SHP77 (cell line): ENCODE data around the gene COL18A1.
"Not testable (repeated sequence)": the region's sequence is repeated elsewhere in the genome, so short reads cannot be mapped to it uniquely, and the experiment has no call there.

ENCODE experiments used
- DNase-seq, 2 experiments: peaks; one replicate each; lab custom pipeline; 2025; lab: John Stamatoyannopoulos, UW

COL18A1 gene

DNA sequence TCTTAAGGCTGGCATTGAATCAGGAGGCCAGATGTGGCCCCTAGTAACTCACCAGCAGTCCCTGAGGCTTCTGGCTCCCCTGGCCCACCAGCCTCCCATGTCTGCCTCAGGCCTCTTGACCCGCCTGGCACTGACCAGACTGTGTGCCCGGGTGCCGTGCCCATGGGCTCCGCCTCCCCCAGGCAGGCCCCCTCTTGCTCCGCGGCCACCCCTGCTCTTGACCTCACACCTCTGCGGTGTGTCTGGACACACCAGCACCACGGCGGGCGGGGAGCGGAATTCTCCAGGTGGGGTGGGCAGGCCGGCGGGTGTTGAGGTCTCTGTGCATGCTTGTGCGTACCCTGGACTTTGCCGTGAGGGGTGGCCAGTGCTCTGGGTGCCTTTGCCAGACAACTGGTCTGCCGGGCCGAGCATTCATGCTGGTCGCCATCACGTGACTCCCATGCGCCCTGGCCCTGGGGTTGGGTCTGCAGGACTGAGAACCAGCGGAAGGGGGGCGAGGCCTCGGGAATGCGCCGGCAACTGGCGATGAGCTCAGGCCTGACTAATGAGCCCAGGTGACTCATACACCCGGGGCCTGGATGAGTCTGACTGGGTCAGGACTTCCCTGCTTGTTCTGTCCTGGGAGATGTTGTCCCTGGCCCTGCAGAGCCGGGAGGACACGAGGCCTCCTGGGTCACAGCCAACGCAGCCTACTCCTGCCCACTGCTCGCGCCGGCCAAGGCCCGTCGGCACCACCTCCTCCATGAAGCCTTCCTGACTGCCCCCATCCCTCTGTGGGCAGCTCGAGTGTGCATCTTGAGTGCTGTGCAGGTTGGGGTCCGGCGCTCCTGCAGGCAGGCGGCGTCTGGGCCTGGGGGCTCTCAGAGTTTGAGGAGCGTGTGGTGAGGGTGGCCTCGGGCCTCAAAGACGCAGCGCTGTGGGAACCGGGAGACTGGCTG lies 22.6 kb downstream of the COL18A1 start:
- no peak for DNase-seq

DNA sequence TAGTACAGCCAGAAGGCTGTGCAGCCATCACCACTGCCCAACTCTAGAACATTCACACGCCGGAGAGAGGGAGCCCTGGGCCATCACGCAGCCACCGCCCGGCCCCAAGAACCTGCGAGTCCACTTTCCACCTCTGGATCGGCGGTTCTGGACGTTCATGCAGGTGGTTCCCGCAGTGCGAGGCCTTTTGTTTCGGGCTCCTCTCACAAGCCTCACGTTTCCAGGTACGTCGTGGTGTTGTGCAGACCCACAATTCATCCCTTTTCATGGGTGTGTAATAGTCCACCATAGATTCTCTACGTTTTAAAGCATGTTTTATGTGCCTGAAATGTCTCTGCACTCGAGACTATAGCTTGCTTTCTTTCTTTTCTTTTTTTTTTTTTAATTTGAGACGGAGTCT lies 23.6 kb downstream of the COL18A1 start:
- no peak for DNase-seq

DNA sequence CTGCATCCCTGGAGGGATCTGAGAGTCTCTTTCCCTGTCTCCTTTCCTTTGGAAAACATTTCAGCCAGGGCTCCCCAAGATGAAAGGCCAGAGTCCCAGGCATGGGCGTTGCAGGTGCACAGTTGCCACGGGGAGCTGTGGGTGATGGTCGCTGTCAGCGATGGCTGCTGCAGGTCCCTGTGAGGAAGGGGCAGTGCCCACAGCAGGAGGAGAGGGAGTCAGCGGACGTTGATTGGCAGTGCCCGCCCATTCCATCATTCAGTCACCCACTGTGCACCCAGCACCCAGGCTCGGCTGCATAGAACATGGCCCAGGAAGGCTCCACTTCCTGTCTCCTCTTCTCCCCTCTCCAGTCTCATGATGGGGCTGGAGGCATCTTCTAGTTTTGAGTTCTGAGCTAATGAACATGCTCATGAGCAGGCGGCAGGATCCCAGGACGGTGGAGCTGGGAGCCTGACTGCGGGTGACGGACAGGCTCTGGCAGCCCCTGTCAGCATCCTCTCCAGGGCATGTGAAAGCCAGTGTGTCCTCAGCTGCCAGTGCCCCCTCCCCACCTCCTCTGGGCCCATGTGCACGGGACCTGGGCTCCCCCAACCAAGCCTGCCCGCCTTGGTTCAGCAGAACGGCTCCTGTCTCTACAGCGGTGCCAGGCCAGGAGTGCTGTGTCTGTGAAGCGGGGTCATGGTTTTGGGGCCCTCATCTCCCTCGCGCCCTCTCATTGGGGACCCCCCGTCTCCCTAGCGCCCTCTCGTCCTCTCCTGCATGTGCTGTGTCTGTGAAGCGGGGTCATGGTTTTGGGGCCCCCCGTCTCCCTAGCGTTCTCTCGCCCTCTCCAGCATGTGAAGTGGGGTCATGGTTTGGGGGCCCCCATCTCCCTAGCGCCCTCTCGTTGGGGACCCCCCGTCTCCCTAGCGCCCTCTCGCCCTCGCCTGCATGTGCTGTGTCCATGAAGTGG lies 24.5 kb downstream of the COL18A1 start:
- no peak for DNase-seq

DNA sequence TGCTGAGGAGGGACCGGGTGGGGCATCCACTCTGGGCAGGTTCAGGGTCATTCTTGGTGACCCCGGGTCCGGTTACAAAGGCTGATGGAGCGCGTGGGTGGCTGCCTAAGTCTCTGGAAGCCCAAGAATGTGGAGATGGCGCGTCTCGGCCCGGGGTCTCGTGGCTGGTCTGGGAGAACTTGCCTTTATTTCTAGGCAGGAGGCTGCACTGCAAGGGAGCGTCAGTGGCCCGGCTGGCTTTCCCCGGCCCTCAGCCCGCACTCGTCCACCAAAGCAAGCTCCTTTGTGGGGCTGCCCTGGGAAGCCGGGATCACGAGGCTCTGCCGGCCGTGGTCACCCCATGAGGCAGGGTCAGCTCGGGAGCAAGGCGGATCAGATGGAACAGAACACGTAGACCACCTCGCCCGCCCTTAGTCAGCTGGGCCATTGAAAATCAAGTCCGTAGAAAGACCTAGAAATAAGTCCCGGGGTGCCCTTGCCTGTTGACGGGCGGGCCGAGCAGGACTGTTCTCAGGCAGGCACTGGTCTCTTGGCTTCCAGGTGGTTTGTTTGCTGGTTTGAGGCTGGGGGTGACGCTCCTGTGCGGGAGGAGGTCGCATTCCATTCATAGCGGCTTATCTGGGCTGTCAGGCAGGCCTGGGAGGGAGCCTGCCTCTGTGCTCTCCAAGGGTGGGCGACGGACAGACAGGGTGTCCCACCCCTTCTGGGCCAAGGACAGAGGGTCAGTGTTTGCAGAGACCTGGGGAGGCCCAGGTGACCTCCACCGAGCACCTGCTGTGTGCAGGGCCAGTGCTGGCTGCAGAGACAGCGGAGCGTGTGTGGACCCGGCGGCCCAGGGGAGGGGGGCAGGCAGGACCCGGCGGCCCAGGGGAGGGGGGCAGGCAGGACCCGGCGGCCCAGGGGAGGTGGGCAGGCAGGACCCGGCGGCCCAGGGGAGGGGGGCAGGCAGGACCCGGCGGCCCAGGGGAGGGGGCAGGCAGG lies 25.8 kb downstream of the COL18A1 start:
- DNase-seq: no peak

DNA sequence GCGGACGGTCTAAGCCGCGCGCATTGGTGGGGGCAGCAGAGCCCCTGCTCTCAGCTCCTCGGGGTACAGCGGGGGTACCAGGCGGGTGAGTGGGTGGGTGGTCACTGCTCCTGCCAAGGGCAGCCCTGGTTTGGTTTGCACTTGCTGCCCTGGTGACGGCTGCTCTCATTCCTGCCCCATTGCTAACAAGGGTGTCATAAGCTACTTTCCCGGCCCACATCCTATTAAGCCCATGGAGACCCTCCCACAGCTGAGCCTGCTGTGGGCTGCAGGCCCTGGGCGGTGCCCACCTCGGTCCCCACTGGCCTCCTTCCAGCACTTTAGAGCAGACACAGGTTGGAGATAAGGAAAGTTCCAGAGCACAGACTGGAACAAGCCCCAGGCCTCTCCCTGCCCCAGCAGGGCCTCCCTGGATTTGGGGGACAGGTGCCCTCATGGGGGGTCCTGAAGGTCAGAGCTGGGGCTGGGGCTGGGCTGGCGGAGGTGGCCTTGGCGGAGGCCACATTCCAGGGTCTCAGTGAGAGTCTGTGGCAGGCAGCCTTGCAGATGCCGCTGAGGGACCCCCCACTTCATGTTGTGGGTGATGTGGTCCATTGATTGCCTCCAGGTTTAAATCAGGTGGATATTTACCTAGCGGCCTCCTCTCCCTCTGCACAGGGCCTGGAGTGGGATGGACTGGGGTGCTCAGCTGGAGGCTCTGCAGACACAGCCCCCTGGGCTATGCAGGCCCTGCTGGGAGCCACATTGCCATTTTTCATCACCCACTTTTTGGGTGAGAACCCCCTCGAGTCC lies 27.0 kb downstream of the COL18A1 start:
- DNase-seq: no peak

DNA sequence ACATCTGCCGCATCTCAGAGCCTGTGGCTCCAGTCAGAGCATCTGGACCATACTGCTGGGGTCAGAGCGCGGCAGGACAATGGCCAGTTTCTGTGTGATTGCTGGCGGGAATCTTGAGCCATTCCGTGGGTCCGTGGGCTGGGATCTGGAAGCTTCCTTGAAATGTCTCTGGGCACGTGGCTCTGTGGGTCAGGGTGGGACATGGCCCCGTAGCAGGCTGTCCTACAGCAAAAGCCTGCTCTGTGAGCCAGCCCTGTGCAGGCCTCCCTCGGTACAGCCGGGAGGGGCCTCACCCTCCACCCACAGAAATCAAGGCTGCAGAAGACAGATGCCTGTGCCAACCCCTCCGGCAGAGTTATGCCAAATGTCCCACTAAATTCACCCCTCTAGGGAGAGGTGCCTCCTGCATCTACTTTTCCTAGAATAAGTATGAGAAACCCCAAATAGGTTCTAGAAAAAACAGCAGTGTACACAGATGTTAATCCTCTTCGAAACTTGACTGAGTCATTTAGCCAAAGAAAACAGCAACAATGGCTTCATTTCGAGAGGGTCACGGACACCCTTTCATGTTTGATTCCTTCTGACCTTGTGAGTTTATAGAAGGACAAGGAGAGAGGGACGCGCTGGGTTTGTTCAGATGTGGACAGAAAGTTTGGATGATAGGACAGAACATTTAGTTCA lies 27.8 kb downstream of the COL18A1 start:
- DNase-seq: no peak

DNA sequence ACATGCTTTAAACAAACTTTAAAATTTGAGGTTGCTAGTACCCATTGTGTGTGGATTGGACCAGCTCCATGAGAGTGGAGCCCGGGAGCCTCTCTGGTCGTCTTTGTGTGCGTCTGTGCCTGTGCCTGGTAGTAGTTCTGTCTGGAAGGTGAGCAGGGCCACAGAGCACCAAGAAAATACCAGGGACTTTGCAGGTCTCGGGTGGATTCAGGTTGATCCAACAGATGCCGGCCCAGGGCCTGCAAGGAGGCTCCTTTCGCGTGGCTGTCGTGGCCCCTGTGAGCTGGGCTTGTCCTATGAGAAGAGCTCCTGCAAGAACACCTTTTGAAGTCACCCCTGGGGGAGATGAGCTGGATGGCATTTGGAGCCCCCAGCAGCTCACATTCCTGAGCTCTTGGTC lies 28.3 kb downstream of the COL18A1 start:
- no peak for DNase-seq

DNA sequence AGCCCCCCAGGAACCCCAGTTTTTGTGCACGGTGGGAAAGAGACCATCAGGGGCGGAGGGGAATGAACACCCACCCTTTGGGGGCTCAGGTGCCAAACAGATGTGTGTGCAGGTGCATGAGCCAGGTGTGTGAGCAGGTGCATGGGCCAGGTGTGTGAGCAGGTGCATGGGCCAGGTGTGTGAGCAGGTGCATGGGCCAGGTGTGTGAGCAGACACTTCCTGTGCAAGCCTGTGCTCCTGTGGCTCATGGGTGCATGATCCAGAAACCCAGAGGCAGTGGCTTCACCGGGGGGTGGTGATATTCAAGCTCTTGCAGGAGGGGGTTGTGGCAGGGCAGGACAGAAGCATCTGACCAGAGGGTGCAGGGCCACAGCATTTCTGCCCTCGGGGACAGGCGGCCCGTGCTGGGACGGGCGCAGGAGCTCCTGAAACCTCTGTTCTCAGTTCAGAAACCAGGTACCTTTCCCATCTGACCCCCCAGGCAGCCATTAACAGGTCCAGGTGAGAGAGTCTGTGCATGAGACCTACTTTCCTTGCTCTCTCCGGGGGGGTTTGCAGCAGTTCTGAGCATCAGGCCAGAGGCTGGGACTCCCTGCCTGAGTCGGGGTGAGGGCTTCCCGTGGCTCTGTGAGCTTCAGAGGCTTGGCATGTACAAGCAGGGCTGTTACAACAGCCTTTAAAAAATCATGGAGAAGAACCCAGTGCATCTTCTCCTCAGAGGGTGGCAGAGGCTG lies 29.1 kb downstream of the COL18A1 start:
- DNase-seq: no peak

DNA sequence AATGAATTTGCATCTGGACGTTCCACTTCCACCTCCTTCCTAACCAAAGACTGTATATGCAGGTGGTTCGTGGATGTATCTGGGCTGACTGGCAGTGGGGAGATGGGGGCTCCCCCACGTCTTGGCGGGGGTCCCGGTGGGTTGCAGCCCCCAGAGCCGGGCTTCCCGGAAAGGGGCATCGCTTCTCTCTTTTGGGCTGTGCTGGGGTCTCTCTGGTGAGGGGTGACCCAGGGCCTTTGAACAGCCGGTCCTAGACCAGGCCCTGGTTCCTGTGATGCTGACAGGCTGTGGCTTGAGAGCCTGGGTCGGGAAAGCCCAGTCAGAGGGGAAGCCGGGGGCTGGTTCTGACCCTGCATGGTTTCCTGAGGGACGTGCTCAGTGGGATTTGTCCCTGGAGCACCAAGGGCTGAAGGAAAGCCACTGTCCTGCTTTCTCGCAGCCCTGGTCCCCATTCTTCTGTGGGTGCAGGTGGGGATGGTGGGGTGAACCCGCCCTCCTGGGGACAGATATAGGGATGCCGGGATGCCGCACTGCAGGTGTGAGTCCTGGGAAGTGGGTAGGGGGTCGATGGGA lies 29.8 kb downstream of the COL18A1 start:
- DNase-seq: no peak

DNA sequence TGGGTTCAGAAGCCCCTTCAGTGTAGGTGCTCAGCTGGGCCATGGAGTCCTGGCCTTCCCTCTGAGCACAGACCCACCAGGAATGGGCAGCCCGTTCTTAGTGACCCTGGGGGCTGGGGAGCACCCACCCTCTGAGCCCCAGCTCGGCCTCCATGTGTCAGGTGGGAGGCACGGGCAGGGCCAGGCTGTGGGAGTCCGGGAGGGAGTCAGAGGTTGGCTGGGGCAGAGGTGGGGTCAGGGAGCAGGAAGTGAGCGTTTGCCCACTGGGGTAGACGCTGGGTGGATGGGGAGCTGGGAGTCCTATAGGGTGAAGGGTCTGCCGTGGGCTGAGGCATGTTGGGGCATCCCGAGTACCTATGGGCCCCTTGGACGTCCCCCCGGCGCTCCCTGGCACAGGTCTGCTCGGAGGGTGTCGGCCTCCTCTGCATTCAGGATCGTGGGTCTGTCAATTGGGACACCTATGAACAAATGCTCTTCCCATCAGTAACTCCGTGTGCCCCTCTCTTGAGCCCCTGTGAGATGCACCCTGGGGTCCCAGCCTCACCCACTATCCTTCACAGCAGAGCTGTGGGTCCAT lies 30.5 kb downstream of the COL18A1 start:
- no peak for DNase-seq

DNA sequence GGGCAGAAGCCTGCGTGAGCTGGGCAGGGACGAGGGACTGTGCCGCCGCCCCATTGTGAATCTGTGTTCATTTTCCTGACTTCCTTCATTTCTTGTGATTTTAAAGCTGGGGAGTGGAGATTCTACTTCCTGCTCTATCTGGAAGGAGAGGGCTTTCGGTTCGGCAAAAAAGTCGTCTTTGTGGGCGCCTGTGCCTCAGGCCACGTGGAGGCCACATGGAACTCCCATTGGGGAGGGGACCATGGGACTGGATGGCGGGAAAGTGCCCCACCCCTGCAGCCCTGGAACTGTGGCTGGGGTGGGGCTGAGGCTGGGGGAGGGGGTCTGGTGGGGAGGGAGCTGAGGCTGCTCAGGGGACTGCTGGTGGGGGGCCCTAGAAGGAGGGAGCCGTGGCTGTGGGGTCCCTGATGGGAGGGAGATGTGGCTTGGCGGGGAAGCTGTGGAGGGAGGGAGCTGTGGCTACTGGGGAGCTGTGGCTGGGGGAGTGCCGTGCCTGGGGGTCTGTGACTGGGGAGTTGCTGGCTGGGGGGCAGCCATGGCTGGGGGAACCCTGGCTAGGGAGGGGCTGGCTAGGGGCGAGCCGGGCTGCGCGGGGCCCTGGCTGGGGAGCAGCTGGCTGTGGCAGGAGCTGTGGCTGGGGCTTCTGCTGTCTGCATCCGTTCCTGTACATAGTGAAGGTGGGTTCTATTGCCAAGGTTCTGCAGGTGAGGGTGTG lies 31.5 kb downstream of the COL18A1 start:
- no peak for DNase-seq

DNA sequence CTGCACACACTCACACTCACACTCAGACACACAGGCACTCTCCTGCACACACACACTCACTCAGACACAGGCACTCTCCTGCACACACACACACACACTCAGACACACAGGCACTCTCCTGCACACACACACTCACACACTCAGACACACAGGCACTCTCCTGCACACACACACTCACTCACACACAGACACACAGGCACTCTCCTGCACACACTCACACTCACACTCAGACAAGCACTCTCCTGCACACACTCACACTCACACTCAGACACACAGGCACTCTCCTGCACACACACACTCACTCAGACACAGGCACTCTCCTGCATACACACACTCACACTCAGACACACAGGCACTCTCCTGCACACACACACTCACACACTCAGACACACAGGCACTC lies 32.9 kb downstream of the COL18A1 start:
- DNase-seq: not testable (repeated sequence)

DNA sequence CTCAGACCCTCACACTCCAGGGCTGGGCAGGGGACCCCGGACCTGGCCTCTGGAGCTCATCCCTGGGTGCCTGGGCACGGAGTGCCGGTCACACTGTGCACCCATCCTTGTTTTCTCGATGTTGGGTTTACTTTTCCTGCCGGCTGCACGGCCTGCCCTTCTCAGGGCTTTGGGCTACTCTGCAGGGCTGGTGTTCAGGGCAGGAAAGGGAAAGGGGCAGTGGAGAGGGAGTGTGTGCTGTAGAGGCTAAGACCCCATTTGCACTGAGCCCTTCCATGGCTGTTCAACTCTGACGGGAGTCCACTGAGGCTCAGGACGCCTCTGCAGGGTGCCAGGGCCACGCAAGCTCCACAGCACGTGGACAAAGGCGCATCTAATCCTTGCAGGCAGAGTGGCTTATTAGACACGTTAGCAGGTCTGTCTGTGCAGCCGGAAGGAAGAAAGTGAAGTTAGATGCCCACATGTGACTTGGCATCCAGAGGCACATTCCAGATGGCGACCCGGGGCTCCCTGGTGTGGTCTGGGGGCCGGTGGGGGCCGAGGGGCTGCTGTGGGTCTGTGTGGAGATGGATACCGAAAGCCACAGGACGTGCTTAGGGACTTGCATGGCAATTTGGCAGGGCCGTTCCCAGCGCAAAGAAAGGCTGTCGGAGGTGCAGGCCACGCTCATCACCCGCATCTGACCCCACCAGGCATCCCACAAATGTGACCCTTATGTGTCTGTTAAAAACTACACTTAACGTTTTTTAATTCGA lies 33.6 kb downstream of the COL18A1 start:
- DNase-seq: no peak

DNA sequence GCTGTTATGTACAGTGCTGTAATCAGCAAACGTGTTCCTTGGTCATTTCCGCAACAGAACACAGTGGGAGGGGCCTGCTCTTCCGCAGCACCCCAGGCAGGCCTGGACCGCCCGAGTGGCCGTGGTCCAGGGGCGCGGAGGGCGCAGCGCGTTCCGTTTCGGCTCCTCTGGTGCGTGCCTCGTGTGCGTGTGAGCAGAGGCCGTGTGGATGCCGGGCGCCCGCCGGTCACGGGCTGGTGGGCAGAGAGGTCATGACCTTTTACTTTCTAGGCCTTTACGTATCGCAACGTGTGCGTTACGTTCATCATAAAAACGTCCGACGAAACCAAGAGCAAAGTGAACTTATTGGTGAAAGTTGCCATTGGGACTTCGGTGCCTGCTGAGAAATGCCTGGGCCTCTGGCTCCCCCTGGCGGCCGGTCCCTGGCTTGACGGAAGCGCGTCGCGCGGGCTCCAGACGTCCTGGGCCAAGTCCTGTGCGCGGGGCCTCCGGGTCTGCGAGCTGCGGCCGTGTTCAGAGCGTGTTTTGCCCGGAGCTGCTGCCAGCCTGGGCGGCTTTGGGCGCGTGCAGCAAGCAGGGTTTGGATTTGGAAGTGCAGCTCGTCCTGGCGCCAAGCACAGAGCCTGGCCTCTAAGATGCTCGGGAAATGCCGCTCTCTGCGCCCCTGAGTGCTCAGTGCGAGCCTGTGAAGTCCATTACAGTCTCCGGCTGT lies 34.4 kb downstream of the COL18A1 start:
- DNase-seq: peak; percentile 17 to 55

DNA sequence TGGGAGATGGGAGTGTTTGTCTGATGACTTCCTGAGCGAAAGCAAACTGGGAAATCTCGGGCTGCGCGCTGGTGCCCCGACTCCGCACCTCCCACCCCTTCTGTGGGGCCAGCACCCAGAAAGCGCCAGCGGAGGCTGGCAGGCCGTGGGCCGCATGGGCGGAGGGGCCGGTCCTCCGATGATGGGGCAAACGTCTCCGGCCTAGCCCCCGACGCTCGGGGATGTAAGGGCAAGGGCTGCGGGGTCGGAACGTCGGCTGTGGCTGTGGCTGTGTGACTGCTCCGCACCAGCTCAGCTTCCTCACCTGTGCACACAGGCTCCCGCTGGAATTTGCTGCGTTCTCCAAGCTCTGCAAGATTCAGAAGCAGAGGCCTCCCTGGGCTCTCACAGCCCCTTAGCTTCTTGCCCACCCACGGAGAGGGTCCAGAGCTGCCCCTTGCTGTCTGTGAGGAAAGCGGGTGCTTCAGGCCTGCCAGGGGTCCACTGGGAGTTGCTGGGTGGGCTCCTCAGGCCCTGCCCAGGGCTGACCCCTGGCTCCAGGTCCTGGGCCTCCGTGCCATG lies 35.0 kb downstream of the COL18A1 start:
- DNase-seq: no peak

DNA sequence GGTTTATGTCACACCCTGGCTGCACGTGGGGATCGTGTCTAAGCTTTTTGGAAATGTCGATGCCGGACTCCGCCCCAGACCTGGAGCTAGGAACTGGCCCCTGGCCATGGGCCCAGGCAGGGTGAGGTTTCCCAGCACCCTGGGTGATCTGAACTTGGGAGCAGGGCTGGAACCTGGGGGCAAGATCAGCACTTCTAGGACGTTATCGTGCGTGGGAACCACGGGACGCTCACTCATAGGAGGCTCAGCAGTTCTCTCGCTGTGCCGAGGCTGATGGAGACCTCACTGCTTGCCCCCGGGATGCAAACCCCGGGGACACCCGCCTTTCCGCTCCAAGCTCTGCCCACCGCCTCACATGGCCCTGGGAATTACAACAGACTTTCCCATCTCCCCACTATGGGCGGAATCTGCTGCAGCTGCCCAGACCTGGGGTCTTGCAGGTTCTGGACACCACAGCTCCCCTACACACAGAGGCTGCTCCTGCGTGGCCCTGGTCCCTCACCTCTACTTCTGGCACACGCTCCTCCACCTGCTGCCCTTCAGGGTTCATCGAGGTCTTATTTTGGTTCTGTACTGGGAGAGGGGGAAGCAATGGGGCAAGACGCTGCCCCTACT lies 35.9 kb downstream of the COL18A1 start:
- DNase-seq: no peak
